RPMI7951 (cell line): Measurements from ENCODE around the gene ARHGAP22. TPM values are rescaled to one million over a fixed set of nuclear protein-coding genes. Genes with fewer than 3 reads are reported as not detected.

Experiments
- DNase-seq: peaks from one replicate; pipeline ENCODE4 v3.0.0-alpha.2; 2012; ENCODE audit warnings: low read depth
- total RNA-seq: library from RNA; depleted of rRNA; stranded (reverse); fragments of >200 nt; shearing (Covaris generic); gene quantifications from 2 replicates; pipeline ENCODE4 v1.2.3, GENCODE V29; 2014

Gene ARHGAP22
- total RNA-seq, 1 experiment from 2014 or later: 20.7 TPM

- no peak for DNase-seq
Measured at GRCh38 chr10:48633381-48634197, 28.7 kb upstream of the ARHGAP22 start.

DNA sequence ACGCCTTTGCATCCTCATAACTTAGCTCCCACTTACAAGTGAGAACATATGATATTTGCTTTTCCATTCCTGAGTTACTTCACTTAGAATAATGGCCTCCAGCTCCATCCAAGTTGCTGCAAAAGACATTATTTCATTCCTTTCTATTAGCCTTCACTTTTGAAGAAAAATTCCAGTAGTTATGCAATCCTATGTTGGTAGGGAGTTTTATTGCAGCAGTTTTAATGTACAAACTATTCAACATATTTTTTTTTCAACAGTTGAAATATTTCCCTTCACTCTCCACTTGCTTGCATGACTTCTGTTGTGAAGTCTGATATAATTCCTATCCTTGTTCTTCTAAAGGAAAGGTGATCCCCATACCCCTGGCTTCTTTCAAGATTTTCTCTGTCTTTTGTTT, 27.3 kb upstream of the ARHGAP22 start:
- DNase-seq: no peak

DNA sequence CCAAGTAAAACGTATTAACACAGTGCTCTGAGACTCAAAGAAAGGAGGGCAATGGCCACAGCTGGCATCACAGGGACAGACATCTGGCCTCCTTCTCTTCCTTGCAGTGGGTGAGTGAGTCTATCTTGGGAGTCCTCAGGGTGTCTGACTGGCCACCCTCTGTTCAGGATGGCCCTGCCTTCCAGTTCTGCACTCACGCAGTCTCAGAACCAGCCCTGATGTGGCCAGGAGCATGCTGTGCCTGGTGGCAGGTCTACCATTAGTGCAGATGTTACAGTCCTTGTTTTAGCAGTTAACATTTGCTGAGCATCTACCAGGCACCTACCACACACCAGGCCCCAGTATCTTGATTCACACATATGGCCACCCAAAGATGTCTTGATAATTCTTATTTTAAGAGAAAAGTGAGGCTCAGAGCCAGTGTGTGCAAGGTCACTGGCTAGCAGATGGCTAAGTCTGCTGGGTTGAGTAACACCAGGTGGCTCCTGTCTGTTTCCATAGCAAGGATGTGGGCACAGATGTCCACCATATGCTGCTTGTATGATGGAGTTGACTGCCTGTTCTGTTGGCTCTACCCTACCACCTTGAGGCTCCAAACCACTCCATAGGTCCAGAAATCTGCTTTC, 23.2 kb upstream of the ARHGAP22 start:
- DNase-seq: peak; percentile 92

GRCh38 chr10:48626986-48627731, 22.3 kb upstream of the ARHGAP22 start:
- no peak for DNase-seq

DNA sequence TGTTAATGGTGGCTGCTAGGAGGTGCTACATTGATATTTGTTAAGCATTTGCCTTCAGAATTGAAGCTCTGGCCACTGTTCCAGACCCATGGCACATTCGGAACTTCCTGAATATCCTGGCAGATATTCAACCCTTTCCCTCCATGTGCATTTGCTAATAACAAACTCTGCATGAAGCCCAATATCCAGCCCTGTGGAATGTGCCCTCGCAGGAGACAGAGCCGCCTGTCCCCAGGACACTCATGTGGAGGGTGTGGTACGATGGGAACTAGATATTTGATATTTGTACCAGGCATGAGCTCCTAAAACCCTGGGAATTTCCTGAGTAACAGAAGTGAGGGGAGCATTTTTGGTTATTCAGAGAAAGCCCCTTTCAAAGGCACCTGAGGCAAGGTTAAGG, 21.6 kb upstream of the ARHGAP22 start:
- DNase-seq: no peak

DNA sequence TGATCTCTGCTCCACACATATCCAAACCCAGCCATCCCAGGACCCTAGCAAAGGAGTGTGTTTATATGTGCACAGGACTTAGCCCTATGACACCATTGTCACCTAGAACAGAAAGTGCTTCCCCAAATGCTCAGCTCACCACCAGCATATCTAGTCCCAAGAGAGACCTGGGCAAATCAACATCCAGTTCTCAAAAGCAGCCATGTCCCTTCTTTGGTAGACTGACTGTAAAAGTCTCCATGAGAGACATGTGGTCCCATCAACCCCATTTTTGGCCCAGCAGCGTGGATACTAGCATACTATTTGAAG, 20.9 kb upstream of the ARHGAP22 start:
- no peak for DNase-seq

GRCh38 chr10:48623607-48624132, 18.8 kb upstream of the ARHGAP22 start:
- DNase-seq: peak; percentile 36

DNA sequence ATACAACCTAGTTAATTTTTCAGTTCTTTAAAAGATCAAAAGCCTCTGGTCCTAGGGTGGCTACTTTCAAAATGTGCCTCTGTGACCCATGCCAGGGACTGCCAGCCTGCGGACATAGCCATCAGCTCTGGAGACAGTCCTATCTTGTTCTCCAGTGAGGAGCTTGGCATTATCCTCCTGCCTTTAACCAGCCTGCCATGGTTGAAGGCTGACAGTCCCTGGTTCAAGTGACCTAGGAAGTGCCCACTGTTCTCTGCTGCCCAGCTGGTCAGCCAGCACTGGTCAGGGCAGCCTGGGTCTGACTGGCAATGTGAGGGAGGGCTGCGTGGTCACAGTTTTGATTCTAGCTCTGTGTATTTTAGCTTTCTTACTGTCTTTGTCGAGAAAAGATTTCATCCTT, 18.1 kb upstream of the ARHGAP22 start:
- no peak for DNase-seq

GRCh38 chr10:48620719-48621118, 15.8 kb upstream of the ARHGAP22 start:
- DNase-seq: no peak

DNA sequence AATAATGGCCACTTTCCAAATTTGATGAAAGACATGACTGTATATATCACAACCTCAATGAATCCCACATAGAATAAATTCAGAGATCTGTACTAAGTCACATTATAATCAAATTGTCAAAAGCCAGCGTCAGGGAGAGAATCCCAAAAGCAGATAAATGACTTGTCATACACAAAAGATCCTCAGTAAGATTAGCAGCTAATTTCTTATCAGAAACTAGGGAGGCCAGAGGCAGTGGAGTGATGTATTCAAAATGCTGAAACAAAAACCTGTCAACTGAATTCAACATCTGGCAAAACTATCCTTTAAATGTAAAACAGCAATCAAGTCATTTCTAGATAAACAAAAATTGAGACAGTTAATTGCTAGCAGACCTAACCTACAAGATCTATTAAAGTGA, 11.6 kb upstream of the ARHGAP22 start:
- DNase-seq: no peak

GRCh38 chr10:48614481-48615390, 9.9 kb upstream of the ARHGAP22 start:
- peak; percentile 54 for DNase-seq

DNA sequence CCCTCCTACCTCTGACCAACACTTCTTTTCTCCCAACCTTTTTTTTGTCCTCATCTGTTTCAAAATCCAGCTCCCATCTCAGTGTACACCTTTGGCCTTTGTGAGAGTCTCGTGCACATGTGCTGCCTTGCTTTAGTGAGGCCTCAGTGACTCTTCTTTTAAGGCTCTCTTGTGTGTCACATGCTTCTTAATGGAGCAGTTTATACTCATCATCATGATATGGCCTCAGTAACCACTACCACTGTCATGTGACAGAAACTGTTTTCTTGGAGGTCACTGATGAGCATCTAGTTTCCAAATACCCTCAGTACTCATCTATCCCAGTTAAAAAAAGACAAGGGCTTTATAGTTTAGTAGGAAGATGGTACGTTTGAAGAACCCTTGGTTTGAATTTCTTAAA, 8.1 kb upstream of the ARHGAP22 start:
- DNase-seq: peak; percentile 47

GRCh38 chr10:48612236-48612943, 7.5 kb upstream of the ARHGAP22 start:
- peak; percentile 79 for DNase-seq

DNA sequence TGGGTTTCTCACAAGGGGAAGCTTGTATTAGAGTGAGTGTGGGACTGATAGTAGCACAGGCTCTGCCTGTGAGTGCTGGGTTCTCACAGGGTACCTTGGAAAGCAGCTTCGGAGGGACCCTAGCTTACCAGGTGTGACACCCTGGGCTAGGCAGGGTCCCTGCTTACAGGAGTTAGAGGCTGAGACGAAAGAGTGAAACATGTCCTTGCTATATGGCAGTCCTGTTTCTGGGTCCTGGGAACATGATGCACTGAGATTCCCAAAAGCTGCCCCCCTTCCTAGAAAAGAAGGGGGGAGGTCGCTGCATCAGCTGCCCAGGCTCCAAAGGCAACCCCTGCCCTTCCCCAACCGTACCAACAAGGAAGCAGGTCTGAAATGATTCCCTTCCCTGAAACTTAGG, 6.3 kb upstream of the ARHGAP22 start:
- no peak for DNase-seq

- DNase-seq: no peak
Measured at GRCh38 chr10:48610585-48611093, 5.8 kb upstream of the ARHGAP22 start.

- DNase-seq: no peak
Measured at GRCh38 chr10:48609899-48610584, 5.2 kb upstream of the ARHGAP22 start.

- no peak for DNase-seq
Measured at GRCh38 chr10:48609441-48609840, 4.6 kb upstream of the ARHGAP22 start.

DNA sequence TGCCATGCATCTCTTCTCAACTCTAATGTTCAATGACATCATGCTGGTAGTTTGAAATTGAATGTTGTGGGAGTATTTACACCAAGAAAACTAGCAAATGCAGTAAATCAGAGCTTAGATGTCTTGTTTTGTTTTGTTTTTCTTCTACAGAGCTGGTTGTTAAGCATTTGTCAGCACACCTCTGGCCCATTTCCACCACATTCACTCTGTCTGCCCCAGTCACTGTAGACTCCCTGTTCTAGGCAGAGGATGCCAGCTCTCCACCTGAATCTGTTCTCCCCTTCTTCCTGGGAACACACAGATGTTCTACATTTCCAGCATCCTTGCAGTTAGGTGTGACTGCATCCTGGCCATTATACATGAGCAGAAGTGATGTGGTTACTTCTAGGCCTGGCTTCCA, 4.1 kb upstream of the ARHGAP22 start:
- DNase-seq: peak; percentile 52

- no peak for DNase-seq
Measured at GRCh38 chr10:48608279-48608681, 3.4 kb upstream of the ARHGAP22 start.
